VCaP (cell line): ENCODE measurements around the gene TET3.

Experiments used
- H3K27ac ChIP-seq: fragments of 450-650 bp; 2 replicates; pipeline ENCODE4 v1.5.1; 2017
- CTCF ChIP-seq: fragments of 450-650 bp; conservative IDR thresholded peaks from 2 replicates; pipeline ENCODE4 v1.5.1; 2017; ENCODE audit warnings: mild to moderate bottlenecking, moderate library complexity

TET3 gene

GRCh38 chr2:73961274-73961673 is 23.4 kb upstream of the TET3 start:
- H3K27ac ChIP-seq: no peak overlapping the region
- no peak for TF ChIP-seq CTCF

GRCh38 chr2:73961823-73962615 is 22.7 kb upstream of the TET3 start:
- H3K27ac ChIP-seq: no peak overlapping the region
- TF ChIP-seq CTCF: no peak

DNA sequence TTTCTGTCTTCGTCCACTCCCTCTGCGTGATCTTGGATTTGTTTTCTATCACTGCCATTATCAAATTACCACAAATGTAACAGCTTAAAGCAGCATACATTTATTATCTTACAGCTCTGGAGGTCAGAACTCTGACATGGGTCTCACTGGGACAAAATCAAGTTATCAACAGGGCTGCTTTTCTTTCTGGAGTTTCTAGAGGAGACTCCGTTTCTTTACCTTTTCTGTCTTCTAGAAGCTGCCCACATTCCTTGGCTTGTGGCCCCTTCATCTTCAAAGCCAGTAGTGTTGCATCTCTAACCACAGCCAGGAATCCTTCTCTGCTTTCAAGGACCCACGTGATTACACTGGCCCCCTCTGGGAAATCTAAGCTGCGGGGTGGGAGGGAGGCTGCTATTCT is 21.9 kb upstream of the TET3 start:
- TF ChIP-seq CTCF: no peak
- H3K27ac ChIP-seq: no peak overlapping the region

DNA sequence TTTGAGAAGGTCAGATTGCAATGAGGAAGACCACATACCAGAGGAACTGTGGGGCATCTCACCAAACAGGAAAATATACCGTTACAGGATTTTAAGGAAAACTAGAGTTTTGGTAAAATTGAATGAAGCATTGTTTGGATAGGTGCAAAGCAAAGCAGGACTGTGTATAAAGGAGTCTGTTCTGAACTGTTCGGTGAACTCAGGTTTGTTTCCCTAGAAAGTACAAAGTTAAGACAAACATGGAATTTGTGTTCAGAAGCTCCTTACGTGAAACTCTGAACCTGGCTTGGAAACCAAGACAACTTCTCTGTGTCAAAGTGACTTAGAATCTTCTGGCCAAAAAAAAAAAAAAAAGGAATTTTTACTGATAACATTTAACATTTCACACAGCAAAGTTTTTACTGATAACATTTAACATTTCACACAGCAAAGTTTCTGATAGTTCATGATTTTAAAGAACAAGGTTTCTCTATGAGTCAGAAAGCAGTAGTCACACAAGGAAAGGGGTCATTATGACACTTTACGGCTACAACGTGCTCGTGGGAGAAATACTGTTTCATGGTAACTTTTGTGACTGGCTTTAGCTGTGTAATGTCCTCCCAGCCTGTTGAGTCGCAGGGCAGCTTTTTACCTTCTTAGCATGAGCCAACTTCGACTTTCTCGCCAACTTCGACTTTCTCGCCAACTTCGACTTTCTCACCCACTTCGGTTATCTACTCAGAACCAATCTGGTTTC is 21.2 kb upstream of the TET3 start:
- no peak for TF ChIP-seq CTCF
- H3K27ac ChIP-seq: no peak overlapping the region

DNA sequence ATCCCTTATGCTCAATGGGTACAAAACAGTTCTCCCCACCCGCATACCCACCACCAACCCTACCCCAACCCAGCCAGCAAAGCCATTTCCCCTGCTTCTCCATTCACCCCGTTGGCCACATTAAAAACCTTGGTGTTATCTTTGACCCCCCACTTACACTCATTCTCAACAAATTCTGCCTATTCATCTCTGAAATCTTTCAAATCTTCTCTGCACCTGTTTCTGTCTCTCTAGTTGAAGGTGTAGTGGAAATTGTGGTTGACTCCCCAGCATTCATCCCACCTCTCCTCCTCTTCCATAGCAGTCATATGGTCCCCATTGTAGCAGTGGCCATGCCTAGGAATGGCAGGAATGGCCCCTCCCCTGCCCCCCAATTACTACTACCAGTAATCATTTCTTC is 20.5 kb upstream of the TET3 start:
- H3K27ac ChIP-seq: no peak overlapping the region
- TF ChIP-seq CTCF: no peak

- TF ChIP-seq CTCF: no peak
- no peak overlapping the region for H3K27ac ChIP-seq
Observed at GRCh38 chr2:73965053-73965452, 19.7 kb upstream of the TET3 start.

- no peak overlapping the region for H3K27ac ChIP-seq
- TF ChIP-seq CTCF: no peak
Observed at GRCh38 chr2:73968357-73968937, 16.3 kb upstream of the TET3 start.
